GM18520 (cell line): ENCODE results near the gene DCC.

Experiments
- ATAC-seq: cut with Tn5 transposase; IDR thresholded peaks from one replicate; pipeline ENCODE4 v1.9.1; 2021; ENCODE audit not compliant: unreplicated experiment

DCC gene

DNA sequence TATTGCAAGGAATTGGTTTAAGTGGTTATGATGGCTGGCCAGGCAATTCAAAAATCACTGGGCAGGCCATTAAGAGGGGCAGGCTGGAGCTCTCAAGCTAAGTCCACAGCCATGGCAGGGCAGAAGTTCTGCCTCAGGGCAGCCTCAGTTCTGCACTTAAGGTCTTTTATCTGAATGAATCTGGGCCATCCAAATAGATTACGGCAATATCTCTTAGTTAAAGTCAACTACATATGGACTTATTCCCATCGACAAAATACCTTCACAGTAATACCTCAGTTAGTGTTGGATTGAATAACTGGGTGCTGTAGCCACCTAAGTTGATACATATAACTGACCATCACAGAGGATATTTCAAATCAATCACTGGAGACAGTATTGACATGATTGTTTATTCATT, 979.6 kb downstream of the DCC start:
- no peak for ATAC-seq

- ATAC-seq, result no peak
These were observed 982.2 kb downstream of the DCC start for GRCh38 chr18:53322163-53322562.

- ATAC-seq, result no peak
These were observed 984.4 kb downstream of the DCC start for GRCh38 chr18:53324353-53324752.

- ATAC-seq, result no peak
These were observed 1020.8 kb downstream of the DCC start for GRCh38 chr18:53360501-53361443.

DNA sequence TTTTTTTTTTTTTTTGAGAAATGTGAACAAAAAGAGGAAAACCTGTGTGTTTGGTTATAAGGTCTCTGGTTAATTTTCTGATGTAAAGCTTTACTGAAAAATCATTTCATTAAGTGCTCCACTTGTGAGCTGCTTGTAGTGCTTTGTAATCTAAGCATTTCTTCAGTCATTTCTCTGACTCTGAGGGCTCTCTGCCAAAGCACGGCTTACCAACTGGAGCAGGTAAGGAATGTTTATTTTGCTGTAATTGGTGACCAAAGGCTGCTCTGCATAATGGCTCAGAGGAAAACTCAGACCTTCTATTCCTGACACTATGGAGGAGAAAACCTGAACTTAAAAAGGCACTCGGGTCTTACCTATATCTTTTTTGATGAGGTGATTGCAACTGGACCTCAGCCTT, 1035.6 kb downstream of the DCC start:
- ATAC-seq, result no peak

- no peak for ATAC-seq
These were observed 1040.2 kb downstream of the DCC start for GRCh38 chr18:53380063-53380639.

- no peak for ATAC-seq
These were observed 1042.9 kb downstream of the DCC start for GRCh38 chr18:53382870-53383269.

GRCh38 chr18:53385889-53386288, 1045.9 kb downstream of the DCC start:
- no peak for ATAC-seq

- ATAC-seq, result no peak
These were observed 1047.6 kb downstream of the DCC start for GRCh38 chr18:53387581-53387980.

DNA sequence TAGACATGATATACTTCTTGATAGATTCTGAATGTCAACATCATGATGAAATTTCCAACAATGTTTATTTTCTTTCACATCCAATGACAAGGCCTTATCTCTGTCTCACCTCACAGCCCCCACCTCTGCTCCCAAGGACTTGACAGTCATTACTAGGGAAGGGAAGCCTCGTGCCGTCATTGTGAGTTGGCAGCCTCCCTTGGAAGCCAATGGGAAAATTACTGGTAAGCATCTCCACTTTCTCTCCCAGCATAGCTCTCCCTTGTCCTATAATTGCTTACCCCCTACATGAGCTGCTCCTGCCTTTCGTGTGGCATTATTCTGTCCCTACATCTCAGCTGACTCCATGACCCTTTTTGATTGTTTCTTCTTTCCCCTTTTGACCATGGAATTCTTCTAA, 1062.7 kb downstream of the DCC start:
- ATAC-seq, result no peak

GRCh38 chr18:53408271-53408670, 1068.3 kb downstream of the DCC start:
- ATAC-seq, result no peak

- no peak for ATAC-seq
These were observed 1071.5 kb downstream of the DCC start for GRCh38 chr18:53411511-53411910.

DNA sequence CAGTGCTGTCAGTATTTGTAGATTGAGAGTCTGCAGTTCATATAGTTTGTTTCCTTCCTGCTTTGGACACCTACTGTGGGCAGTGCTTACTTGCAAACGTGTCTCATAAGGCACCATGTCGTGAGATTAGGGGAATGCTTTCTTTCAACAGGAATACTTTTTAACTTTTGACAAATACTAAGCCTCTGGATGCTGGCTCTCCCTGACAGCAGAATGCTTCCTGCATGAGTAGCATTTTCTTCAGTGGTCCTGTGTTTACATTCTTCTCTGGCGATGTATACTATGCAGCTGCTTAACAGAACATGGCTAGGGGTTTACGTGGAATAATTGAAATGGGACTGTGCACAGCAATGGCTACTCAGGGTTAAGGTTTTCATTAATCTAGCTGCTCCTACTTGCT, 1077.0 kb downstream of the DCC start:
- ATAC-seq, result no peak

DNA sequence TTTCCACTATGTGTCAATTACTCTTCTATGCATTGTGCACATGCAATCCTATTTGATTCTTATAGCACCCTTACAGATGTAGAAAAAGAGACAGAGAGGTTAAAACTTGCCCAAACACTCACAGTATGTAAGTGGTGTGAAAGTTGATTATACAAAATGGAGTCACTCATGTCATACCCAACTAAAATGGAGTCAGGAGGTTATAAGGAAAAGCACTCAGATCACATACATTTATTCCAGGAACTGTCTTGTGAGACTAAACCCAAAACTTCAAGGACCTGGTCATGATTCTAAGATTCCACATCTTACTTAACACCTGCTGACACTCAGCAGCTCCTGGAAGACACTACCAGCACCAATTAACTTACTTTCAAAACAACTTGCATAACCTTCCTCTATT, 1081.9 kb downstream of the DCC start:
- no peak for ATAC-seq

GRCh38 chr18:53422896-53423295, 1082.9 kb downstream of the DCC start:
- no peak for ATAC-seq

DNA sequence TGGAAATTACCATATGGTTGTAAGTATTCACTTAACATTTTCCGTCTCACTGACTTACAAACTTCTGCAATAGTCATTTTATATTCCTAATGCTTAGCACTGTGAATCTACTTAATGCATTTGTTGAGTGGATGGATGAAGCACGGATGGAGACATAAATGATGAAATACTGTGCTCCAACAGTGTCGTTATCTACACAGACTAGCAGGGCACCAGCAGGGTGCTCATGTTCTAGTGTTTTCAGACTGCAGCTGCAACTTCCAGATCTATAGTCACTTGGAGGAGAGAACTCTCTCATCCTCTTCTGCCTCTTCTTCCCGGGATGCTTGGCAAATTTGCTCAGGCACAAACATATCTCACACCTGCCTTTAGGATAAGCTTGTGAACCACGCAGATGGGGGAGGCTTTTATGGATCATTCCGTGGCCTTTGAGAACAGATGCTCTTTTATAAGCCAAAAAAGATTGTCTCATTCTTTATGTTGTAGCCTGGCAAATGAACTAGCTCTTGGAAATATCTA, 1086.7 kb downstream of the DCC start:
- ATAC-seq, result no peak

GRCh38 chr18:53441761-53442414, 1101.9 kb downstream of the DCC start:
- ATAC-seq, result no peak

GRCh38 chr18:53442415-53442783, 1102.4 kb downstream of the DCC start:
- ATAC-seq, result no peak

GRCh38 chr18:53443336-53443735, 1103.3 kb downstream of the DCC start:
- ATAC-seq, result no peak

GRCh38 chr18:53443831-53444230, 1103.8 kb downstream of the DCC start:
- ATAC-seq, result no peak

GRCh38 chr18:53451902-53452301, 1111.9 kb downstream of the DCC start:
- no peak for ATAC-seq

DNA sequence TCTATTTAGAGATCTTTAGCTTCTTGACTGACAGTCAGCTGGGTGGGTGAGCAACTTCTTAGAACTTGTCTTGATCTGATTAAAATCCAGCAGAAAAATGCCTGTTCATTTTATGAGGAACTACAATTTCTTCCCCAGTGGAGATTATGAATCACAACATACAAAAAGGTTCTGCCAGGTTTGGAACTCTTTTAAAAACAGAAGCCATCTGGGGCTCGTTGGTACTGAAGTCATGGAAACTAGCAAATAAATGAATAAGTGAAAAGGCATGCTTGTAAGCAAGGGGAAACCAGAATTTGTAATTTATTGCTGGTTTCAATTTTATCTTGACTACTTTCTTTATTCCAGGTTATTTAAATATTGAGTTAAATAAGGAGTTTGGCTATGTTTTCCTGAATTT, 1117.1 kb downstream of the DCC start:
- ATAC-seq, result no peak
